ENCODE results near the gene RMC1. TPM values are rescaled to one million over a fixed set of nuclear protein-coding genes. Genes with fewer than 3 reads are reported as not detected.

The RMC1 gene
- total RNA-seq, 1 donor = 22.7 TPM

GRCh38 chr18:23580677-23581367, 77.5 kb downstream of the RMC1 start:
- no peak overlapping the region for H3K4me3 ChIP-seq (ENCODE audit: low read depth, low read length)
- TF ChIP-seq CTCF (IDR thresholded peaks at IDR 0.05; ENCODE audit: insufficient read depth, low read length) = no peak
- peak; percentile 44 for DNase-seq (ENCODE audit: low read depth)

Small RNA genes lying within 50 kb of the gene (small RNA-seq; reads per million reads assigned to genes)
- gene AC026634.1 (not detected), gene RF00019 (not detected)

Other genes with a start within 250 kb of the RMC1 start
- 58.1 and 89.3 TPM in 2 replicates for gene RIOK3, start 50.2 kb upstream of the RMC1 start, total RNA-seq (ENCODE audit: low replicate concordance)
- gene NPC1, start 83.0 kb downstream of the RMC1 start, total RNA-seq (ENCODE audit: low replicate concordance) = 27.6 and 51.3 TPM in 2 replicates
- 6.1 and 17.4 TPM in 2 replicates for gene ANKRD29, start 159.4 kb downstream of the RMC1 start, total RNA-seq (ENCODE audit: low replicate concordance)
- gene LAMA3, start 185.9 kb downstream of the RMC1 start, total RNA-seq (ENCODE audit: low replicate concordance) = 5.1 and 15.7 TPM in 2 replicates

Data from fibroblast of the aortic adventitia (primary cell).